Left ventricle myocardium inferior (tissue), 1 donor: Measurements from ENCODE around the gene SLC5A11. TPM values are rescaled to one million over a fixed set of nuclear protein-coding genes. Genes with fewer than 3 reads are reported as not detected.

ENCODE experiments used
- DNase-seq: peaks from one replicate; pipeline ENCODE4 v3.0.0-alpha.2; 2020
- H3K27ac ChIP-seq: fragments of 200-600 bp; replicated peaks from 2 replicates; pipeline ENCODE4 v1.8.0; 2021
- H3K27me3 ChIP-seq: fragments of 200-600 bp; 2 replicates; pipeline ENCODE4 v1.8.0; 2021; ENCODE audit warnings: low read depth
- H3K36me3 ChIP-seq: fragments of 200-600 bp; 2 replicates; pipeline ENCODE4 v1.8.0; 2021
- H3K4me1 ChIP-seq: fragments of 200-600 bp; 2 replicates; pipeline ENCODE4 v1.8.0; 2021
- H3K4me3 ChIP-seq: fragments of 200-600 bp; 2 replicates; pipeline ENCODE4 v1.8.0; 2021; ENCODE audit warnings: mild to moderate bottlenecking, moderate library complexity
- H3K9me3 ChIP-seq: fragments of 200-600 bp; replicated peaks from 2 replicates; pipeline ENCODE4 v1.8.0; 2021
- intact Hi-C: fragments of 100-400 bp; cut with micrococcal nuclease; formaldehyde crosslinking; loops from one replicate; pipeline ENCODE4 v1.11.0; 2022
- total RNA-seq: library from RNA; stranded (reverse); fragmentation: NEBNext Ultra II Directional; extraction: Animal tissue kit (Norgen Biotek cat#: 25700); gene quantifications from one replicate; pipeline ENCODE4 v1.2.1, GENCODE V29; 2021
- TF ChIP-seq, protein P1 (sequence below): fragments of 200-600 bp; IDR thresholded peaks from 2 replicates; pipeline ENCODE4 v1.8.0; 2021; ENCODE audit warnings: antibody characterized with exemption, mild to moderate bottlenecking, borderline replicate concordance
- donor health status: DM: no; HTN: yes; CAD: no; lungs with severe emphysema.

The SLC5A11 gene
- total RNA-seq, 1 donor from 2014 or later, result 0.14 TPM

- Histone ChIP-seq H3K27ac (no peak overlapping the region), H3K4me3 (no peak overlapping the region), H3K27me3 (no peaks in the 10 kb centered on the region), H3K9me3 (no peaks in the 10 kb centered on the region), H3K36me3 (peaks cover 66% of the 10 kb centered on the region), H3K4me1 (peaks cover 9% of the 10 kb centered on the region)
- TF ChIP-seq, protein P1, sequence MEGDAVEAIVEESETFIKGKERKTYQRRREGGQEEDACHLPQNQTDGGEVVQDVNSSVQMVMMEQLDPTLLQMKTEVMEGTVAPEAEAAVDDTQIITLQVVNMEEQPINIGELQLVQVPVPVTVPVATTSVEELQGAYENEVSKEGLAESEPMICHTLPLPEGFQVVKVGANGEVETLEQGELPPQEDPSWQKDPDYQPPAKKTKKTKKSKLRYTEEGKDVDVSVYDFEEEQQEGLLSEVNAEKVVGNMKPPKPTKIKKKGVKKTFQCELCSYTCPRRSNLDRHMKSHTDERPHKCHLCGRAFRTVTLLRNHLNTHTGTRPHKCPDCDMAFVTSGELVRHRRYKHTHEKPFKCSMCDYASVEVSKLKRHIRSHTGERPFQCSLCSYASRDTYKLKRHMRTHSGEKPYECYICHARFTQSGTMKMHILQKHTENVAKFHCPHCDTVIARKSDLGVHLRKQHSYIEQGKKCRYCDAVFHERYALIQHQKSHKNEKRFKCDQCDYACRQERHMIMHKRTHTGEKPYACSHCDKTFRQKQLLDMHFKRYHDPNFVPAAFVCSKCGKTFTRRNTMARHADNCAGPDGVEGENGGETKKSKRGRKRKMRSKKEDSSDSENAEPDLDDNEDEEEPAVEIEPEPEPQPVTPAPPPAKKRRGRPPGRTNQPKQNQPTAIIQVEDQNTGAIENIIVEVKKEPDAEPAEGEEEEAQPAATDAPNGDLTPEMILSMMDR, result no peak
- intact Hi-C loops, result no loop called here
- DNase-seq, result no peak
Measured at GRCh38 chr16:24826817-24827566, 18.8 kb upstream of the SLC5A11 start.

- Histone ChIP-seq H3K27ac (no peak overlapping the region), H3K9me3 (no peaks in the 10 kb centered on the region), H3K36me3 (peaks cover 46% of the 10 kb centered on the region), H3K4me1 (no peaks in the 10 kb centered on the region), H3K27me3 (no peaks in the 10 kb centered on the region), H3K4me3 (no peak overlapping the region)
- no peak for DNase-seq
- intact Hi-C loops, result no loop called here
- TF ChIP-seq, protein P1, result no peak
Measured at GRCh38 chr16:24829153-24829552, 16.6 kb upstream of the SLC5A11 start.

DNA sequence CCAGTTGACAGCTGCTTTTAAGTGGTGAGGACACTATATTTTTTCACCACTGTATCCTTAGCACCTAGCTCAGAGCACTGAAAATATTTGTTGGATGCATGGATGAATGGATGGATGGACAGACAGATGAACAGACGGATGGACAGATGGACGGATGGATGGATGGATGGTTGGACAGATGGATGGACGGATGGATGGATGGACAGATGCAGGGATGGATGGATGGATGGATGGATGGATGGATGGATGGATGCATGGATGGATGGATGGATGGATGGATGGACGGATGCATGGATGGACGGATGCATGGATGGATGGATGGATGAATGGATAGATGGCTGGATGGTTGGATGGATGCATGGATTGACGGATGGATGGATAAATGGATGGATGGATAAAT, 12.4 kb upstream of the SLC5A11 start:
- peaks cover 8% of the 10 kb centered on the region for H3K36me3 ChIP-seq
- H3K9me3 ChIP-seq, result no peaks in the 10 kb centered on the region
- TF ChIP-seq, protein P1, result no peak
- intact Hi-C loops, result no loop called here
- H3K4me1 ChIP-seq, result no peaks in the 10 kb centered on the region
- H3K27me3 ChIP-seq, result no peaks in the 10 kb centered on the region
- no peak for DNase-seq
- no peak overlapping the region for H3K27ac ChIP-seq
- H3K4me3 ChIP-seq, result no peak overlapping the region

- no peaks in the 10 kb centered on the region for H3K9me3 ChIP-seq
- H3K4me1 ChIP-seq, result peaks cover 8% of the 10 kb centered on the region
- H3K4me3 ChIP-seq, result no peak overlapping the region
- H3K27me3 ChIP-seq, result no peaks in the 10 kb centered on the region
- no peaks in the 10 kb centered on the region for H3K36me3 ChIP-seq
- TF ChIP-seq, protein P1, result peak; percentile 54
- DNase-seq, result no peak
- intact Hi-C loops, result no loop called here
- no peak overlapping the region for H3K27ac ChIP-seq
Measured at GRCh38 chr16:24834459-24835335, 11.1 kb upstream of the SLC5A11 start.

DNA sequence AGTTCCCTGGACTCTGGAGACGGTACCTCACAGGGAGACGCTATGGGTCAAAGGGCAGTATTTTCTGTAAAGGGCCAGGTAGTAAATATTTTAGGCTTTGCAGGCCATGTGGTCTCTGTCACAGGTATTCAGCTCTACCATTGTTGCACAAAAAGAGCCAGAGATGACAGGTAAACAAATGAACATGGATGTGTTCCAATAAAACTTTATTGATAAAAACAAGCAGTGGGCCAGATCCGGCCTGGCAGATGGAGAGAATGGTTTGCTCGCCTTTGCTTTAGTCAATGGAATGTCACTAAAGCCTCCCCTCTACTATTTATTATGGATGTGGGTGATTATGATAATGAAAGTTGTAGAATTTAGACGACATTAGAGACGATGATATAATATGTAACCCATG, 8.9 kb upstream of the SLC5A11 start:
- no peak for DNase-seq
- Histone ChIP-seq H3K27ac (no peak overlapping the region), H3K4me1 (peaks cover 8% of the 10 kb centered on the region), H3K36me3 (no peaks in the 10 kb centered on the region), H3K4me3 (no peak overlapping the region), H3K27me3 (no peaks in the 10 kb centered on the region), H3K9me3 (no peaks in the 10 kb centered on the region)
- intact Hi-C loops, result no loop called here
- TF ChIP-seq, protein P1, result no peak
